Endothelial cell of umbilical vein (primary cell): ENCODE results near the gene MICALL1.

Source experiments
- POLR2A ChIP-seq: IDR thresholded peaks from 2 replicates; pipeline ENCODE4 v1.6.1; 2012; ENCODE audit warnings: low read depth, mild to moderate bottlenecking, control low read depth, low read length
- POLR2AphosphoS5 ChIP-seq: IDR thresholded peaks from 2 replicates; pipeline ENCODE4 v1.6.1; 2012; ENCODE audit warnings: low read depth, mild to moderate bottlenecking, control low read depth, low read length, moderate library complexity; ENCODE audit not compliant: insufficient read depth
- TF ChIP-seq, protein P1 (sequence below), 2 donors: IDR thresholded peaks; 1 replicate in 1 of 2; 2 replicates in 1 of 2; pipeline ENCODE4 v1.5.1; 2011; ENCODE audit warnings: low read length in 2 of 2, mild to moderate bottlenecking in 2 of 2, moderate library complexity in 2 of 2, control low read depth in 1 of 2, inconsistent platforms in 1 of 2, low read depth in 1 of 2; ENCODE audit not compliant: insufficient read depth in 1 of 2; ENCODE audit errors: extremely low read depth in 1 of 2

DNA sequence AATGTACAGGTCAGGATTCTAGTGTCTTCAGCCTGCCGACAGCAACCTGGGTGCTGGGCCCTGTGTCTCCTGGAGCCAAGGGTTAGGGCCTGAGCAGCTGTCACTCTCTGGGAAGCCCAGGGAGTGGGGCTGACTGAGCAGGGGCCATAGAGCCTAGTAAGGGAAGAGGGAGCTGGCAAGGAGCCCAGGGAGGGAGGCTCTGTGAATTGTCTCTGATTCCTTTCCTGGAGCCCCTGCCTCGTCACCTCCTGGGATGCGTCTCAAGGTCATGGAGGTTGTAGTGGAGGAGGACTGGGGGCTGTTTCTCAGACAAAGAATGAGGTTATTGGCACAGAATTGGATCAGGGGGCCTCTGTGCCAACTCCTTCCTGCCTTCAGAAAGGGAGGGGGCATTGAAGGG is 66.4 kb downstream of the MICALL1 start:
- TF ChIP-seq, protein P1, sequence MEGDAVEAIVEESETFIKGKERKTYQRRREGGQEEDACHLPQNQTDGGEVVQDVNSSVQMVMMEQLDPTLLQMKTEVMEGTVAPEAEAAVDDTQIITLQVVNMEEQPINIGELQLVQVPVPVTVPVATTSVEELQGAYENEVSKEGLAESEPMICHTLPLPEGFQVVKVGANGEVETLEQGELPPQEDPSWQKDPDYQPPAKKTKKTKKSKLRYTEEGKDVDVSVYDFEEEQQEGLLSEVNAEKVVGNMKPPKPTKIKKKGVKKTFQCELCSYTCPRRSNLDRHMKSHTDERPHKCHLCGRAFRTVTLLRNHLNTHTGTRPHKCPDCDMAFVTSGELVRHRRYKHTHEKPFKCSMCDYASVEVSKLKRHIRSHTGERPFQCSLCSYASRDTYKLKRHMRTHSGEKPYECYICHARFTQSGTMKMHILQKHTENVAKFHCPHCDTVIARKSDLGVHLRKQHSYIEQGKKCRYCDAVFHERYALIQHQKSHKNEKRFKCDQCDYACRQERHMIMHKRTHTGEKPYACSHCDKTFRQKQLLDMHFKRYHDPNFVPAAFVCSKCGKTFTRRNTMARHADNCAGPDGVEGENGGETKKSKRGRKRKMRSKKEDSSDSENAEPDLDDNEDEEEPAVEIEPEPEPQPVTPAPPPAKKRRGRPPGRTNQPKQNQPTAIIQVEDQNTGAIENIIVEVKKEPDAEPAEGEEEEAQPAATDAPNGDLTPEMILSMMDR (IDR thresholded peaks at IDR 0.05; ENCODE audit: extremely low read depth in 1 of 2, insufficient read depth in 1 of 2, low read depth in 1 of 2, low read length in 2 of 2), result no peak
- TF ChIP-seq POLR2A (no peak), POLR2AphosphoS5 (no peak)
